K562 (cell line): Measurements from ENCODE around the gene NEK2. TPM values are rescaled to one million over a fixed set of nuclear protein-coding genes. Genes with fewer than 3 reads are reported as not detected.
"Not testable (repeated sequence)": the region's sequence is repeated elsewhere in the genome, so short reads cannot be mapped to it uniquely, and the experiment has no call there.

Source experiments
- ATAC-seq: fragments of 200-7000 bp; cut with Tn5 transposase; 3 replicates; pipeline ENCODE4 v1.9.1; 2020; ENCODE audit warnings: moderate library complexity
- BruUV-seq: library from RNA; stranded (reverse); fragments of 400-500 nt; replicated peaks from 2 replicates; lab custom pipeline; 2021; lab: Mats Ljungman, UMichigan
- CTCF ChIA-PET: fragments of 300-600 bp; formaldehyde crosslinking; extraction: SDS; loops from one replicate; lab custom pipeline; 2021; ENCODE audit warnings: low intra/inter-chr PET ratio; lab: Yijun Ruan, JAX
- POLR2A ChIA-PET: fragments of 300-600, 350-650 bp; sonication (Branson Sonifier 250); formaldehyde crosslinking; extraction: SDS; loops from one replicate; lab custom pipeline; 2021; ENCODE audit warnings: antibody characterized with exemption, inconsistent platforms; lab: Yijun Ruan, JAX
- DNase-seq, 4 experiments: peaks; one replicate each; pipeline versions ENCODE4 v3.0.0 to v3.0.0-alpha.2; 2011 to 2018; ENCODE audit warnings: low spot score in 3 of 4, mixed read lengths in 3 of 4; ENCODE audit errors: extremely low read depth in 1 of 4
- FAIRE-seq: peaks from 2 replicates; lab custom pipeline; 2011; peaks lifted over from hg19 to GRCh38; lab: Jason Lieb, UNC
- H2AFZ ChIP-seq: 2 replicates; pipeline ENCODE4 v1.6.0; 2011; ENCODE audit warnings: low read depth, low read length, control low read depth, inconsistent platforms
- H3K27ac ChIP-seq: fragments of 200-600 bp; 3 replicates; pipeline ENCODE4 v1.8.0; 2011; ENCODE audit warnings: low read depth, mild to moderate bottlenecking, control low read depth, inconsistent platforms, low read length, moderate library complexity, mixed read lengths; ENCODE audit errors: extremely low read depth
- H3K27me3 ChIP-seq, 2 experiments: fragments of 300-600 bp in 1 of 2; 2 replicates in 1 of 2; 3 replicates in 1 of 2; pipeline versions ENCODE4 v1.6.0 to v1.8.0; 2011; ENCODE audit warnings: inconsistent platforms in 2 of 2, low read length in 2 of 2, mild to moderate bottlenecking in 1 of 2, mixed read lengths in 1 of 2, moderate library complexity in 1 of 2; ENCODE audit not compliant: control insufficient read depth in 2 of 2, insufficient read depth in 2 of 2
- H3K36me3 ChIP-seq: fragments of 300-600 bp; 3 replicates; pipeline ENCODE4 v1.8.0; 2011; ENCODE audit warnings: mild to moderate bottlenecking, low read length, inconsistent platforms; ENCODE audit not compliant: control insufficient read depth, insufficient read depth
- H3K4me1 ChIP-seq, 2 experiments: fragments of 200-600 bp in 1 of 2; replicated peaks in 1 of 2; 2 replicates in 1 of 2; 3 replicates in 1 of 2; pipeline versions ENCODE4 v1.5.1 to v1.8.0; 2011; ENCODE audit warnings: inconsistent platforms in 2 of 2, low read length in 2 of 2, mild to moderate bottlenecking in 1 of 2, mixed read lengths in 1 of 2, moderate library complexity in 1 of 2; ENCODE audit not compliant: control insufficient read depth in 2 of 2, insufficient read depth in 2 of 2
- H3K4me2 ChIP-seq: 2 replicates; pipeline ENCODE4 v1.6.1; 2011; ENCODE audit warnings: low read length, control low read depth, inconsistent platforms, mixed read lengths; ENCODE audit not compliant: insufficient read depth
- H3K4me3 ChIP-seq: fragments of 200-600 bp; sonication (generic), shearing (Covaris generic); 2 replicates; pipeline ENCODE4 v1.5.1; 2016; ENCODE audit warnings: control low read depth, inconsistent platforms
- H3K79me2 ChIP-seq: fragments of 200-600 bp; 3 replicates; pipeline ENCODE4 v1.8.0; 2011; ENCODE audit warnings: low read length, inconsistent platforms; ENCODE audit not compliant: control insufficient read depth, insufficient read depth
- H3K9ac ChIP-seq, 2 experiments: 2 replicates each; pipeline versions ENCODE4 v1.6.0 to v1.6.1; 2011; ENCODE audit warnings: low read depth in 2 of 2, low read length in 2 of 2, control low read depth in 1 of 2, inconsistent platforms in 1 of 2, mild to moderate bottlenecking in 1 of 2, mixed read lengths in 1 of 2; ENCODE audit not compliant: insufficient read depth in 1 of 2
- H3K9me1 ChIP-seq: one replicate; pipeline ENCODE4 v1.6.0; 2011; ENCODE audit warnings: inconsistent platforms, mild to moderate bottlenecking, low read length, moderate library complexity; ENCODE audit not compliant: control insufficient read depth, insufficient read depth
- H3K9me3 ChIP-seq: replicated peaks from 2 replicates; pipeline ENCODE4 v1.5.1; 2011; ENCODE audit warnings: low read depth, low read length, inconsistent platforms; ENCODE audit not compliant: control insufficient read depth, insufficient read depth
- H4K20me1 ChIP-seq: replicated peaks from 2 replicates; pipeline ENCODE4 v1.6.1; 2011; ENCODE audit warnings: low read length, inconsistent platforms, mixed read lengths; ENCODE audit not compliant: control insufficient read depth, insufficient read depth
- ARID3A ChIP-seq: IDR thresholded peaks from 2 replicates; pipeline ENCODE4 v1.6.1; 2012; ENCODE audit warnings: low read depth, low read length, improper control_type of control experiment, borderline replicate concordance
- BCOR ChIP-seq: fragments of 450-650 bp; IDR thresholded peaks from 2 replicates; pipeline ENCODE4 v1.6.1; 2016
- BHLHE40 ChIP-seq: IDR thresholded peaks from 2 replicates; pipeline ENCODE4 v1.6.1; 2011; ENCODE audit warnings: low read length, improper control_type of control experiment
- FOXK1 ChIP-seq: sonication (generic); formaldehyde crosslinking; IDR thresholded peaks from 2 replicates; pipeline ENCODE4 v1.8.0; 2022; ENCODE audit warnings: missing genetic modification reagents, mild to moderate bottlenecking, borderline replicate concordance
- KDM5B ChIP-seq: fragments of 200-600 bp; sonication (generic); IDR thresholded peaks from 2 replicates; pipeline ENCODE4 v1.6.1; 2012; ENCODE audit warnings: low read depth, mild to moderate bottlenecking, moderate library complexity, low read length, control low read depth, inconsistent platforms; ENCODE audit not compliant: insufficient replicate concordance
- POLR2AphosphoS2 ChIP-seq: IDR thresholded peaks from 2 replicates; pipeline ENCODE4 v1.6.1; 2012; ENCODE audit warnings: low read length, improper control_type of control experiment
- SMAD2 ChIP-seq: fragments of 150-350 bp; IDR thresholded peaks from 2 replicates; pipeline ENCODE4 v1.6.1; 2014; ENCODE audit warnings: low read depth, mild to moderate bottlenecking, low read length
- SMC3 ChIP-seq: conservative IDR thresholded peaks from 2 replicates; pipeline ENCODE4 v1.6.1; 2011; ENCODE audit warnings: low read depth, low read length, improper control_type of control experiment; ENCODE audit not compliant: insufficient read depth
- ZNF146 ChIP-seq: IDR thresholded peaks from one replicate; pipeline ENCODE4 v1.6.1; 2018; ENCODE audit warnings: missing compliant biosample characterization; ENCODE audit not compliant: unreplicated experiment
- ZNF354B ChIP-seq: fragments of 250-450 bp; sonication (Bioruptor Pico); IDR thresholded peaks from 2 replicates; pipeline ENCODE4 v1.4.0; 2020
- WGBS: fragments of 100-300 bp; shearing (Covaris generic); methylation state at CpG from one replicate; pipeline ENCODE4 v1.1.6; 2016; ENCODE audit warnings: low coverage, mixed read lengths; ENCODE audit not compliant: insufficient coverage; ENCODE audit errors: missing lambda C conversion rate; 5-methylcytosine and 5-hydroxymethylcytosine counted together
- in situ Hi-C: fragments of 300-500 bp; cut with MboI; formaldehyde crosslinking; loops from 4 replicates; pipeline ENCODE4 v1.15.0; 2018; ENCODE audit warnings: inconsistent platforms, mixed read lengths
- intact Hi-C: fragments of 100-400 bp; cut with micrococcal nuclease; formaldehyde crosslinking; loops from 2 replicates; pipeline ENCODE4 v1.14.2; 2022
- polyA plus RNA-seq, 8 experiments: library from polyadenylated mRNA; depleted of rRNA in 4 of 8; stranded (reverse) in 5 of 8; unstranded in 3 of 8; fragments of >200 nt; fragmentation: Nextera tagmentation in 2 of 8; fragmentation: Illumina TruSeq in 1 of 8; extraction: Ambion mirVana in 2 of 8; extraction: Trizol in 1 of 8; gene quantifications; 2 replicates each; pipeline versions ENCODE4 v1.2.1 to v1.2.3, GENCODE V29; 2011 to 2014; ENCODE audit warnings: inconsistent platforms in 1 of 8, missing spikeins in 1 of 8
- total RNA-seq, 7 experiments: library from RNA; depleted of rRNA in 6 of 7; stranded (reverse); fragments of >200 nt in 6 of 7; fragmentation: Illumina TruSeq in 2 of 7; extraction: Trizol in 2 of 7; gene quantifications; 2 replicates each; pipeline versions ENCODE4 v1.2.1 to v1.2.3, GENCODE V29; 2011 to 2021; ENCODE audit warnings: low replicate concordance in 1 of 7
- TF ChIP-seq, protein P1 (sequence below): IDR thresholded peaks from 2 replicates; pipeline ENCODE4 v1.6.1; 2014; ENCODE audit warnings: antibody characterized with exemption

Gene NEK2
- total and polyA plus RNA-seq, 9 of the 15 experiments (the other 6 are each of a cell fraction or from before 2014, with no cell fraction given): 30.0 to 74.7 (median 66.4) TPM

GRCh38 chr1:211625866-211626265, 49.6 kb downstream of the NEK2 start:
- H3K27ac ChIP-seq, FAIRE-seq, H3K27me3 ChIP-seq, H3K9me3 ChIP-seq, ATAC-seq, H2AFZ ChIP-seq, H3K9me1 ChIP-seq, CTCF ChIA-PET, H3K4me3 ChIP-seq, H3K36me3 ChIP-seq, BruUV-seq, H3K9ac ChIP-seq, H3K4me2 ChIP-seq, POLR2A ChIA-PET, H3K79me2 ChIP-seq, DNase-seq, in situ Hi-C loops: not testable (repeated sequence)
- H3K4me1 ChIP-seq: peaks cover 21 to 23% of the 10 kb centered on the region in 2 experiments
- intact Hi-C loops: loop anchor here (1.0 kb wide), 2 partner anchors 49 to 111 kb away; no protein-coding TSS in a partner anchor
- WGBS: 93% methylated on average over 5 of the region's 7 CpGs
- peak; percentile 47; the same call in 1 of the 2 replicates for TF ChIP-seq BCOR
- TF ChIP-seq ZNF146: peak; percentile 64
- TF ChIP-seq, all 486 proteins: peak for 2; not testable (repeated sequence) for 484
- not testable (repeated sequence) for H4K20me1 ChIP-seq

- Histone ChIP-seq H2AFZ (0 out of 2 replicates have a peak overlapping the region, but pooled peaks have one; percentile 5), H3K4me2 (no peak overlapping the region), H3K9me3 (no peaks in the 10 kb centered on the region), H3K4me1 (peaks cover 14 to 21% of the 10 kb centered on the region in 2 experiments; a peak in 4 of 5 replicates), H4K20me1 (no peaks in the 10 kb centered on the region), H3K9me1 (no peaks in the 10 kb centered on the region), H3K27ac (no peak overlapping the region), H3K79me2 (no peaks in the 10 kb centered on the region), H3K27me3 (no peaks in the 10 kb centered on the region), H3K9ac (no peak overlapping the region), H3K36me3 (no peaks in the 10 kb centered on the region), H3K4me3 (no peak overlapping the region)
- DNase-seq: peak in 3 of 4 experiments; percentile 48 to 68 (median 63)
- intact Hi-C loops: loop anchor here (1.0 kb wide), 2 partner anchors 48 to 110 kb away; no protein-coding TSS in a partner anchor
- in situ Hi-C loops: no loop called here
- 69% methylated on average over 2 of the region's 2 CpGs for WGBS
- BruUV-seq: no TSS peak
- peak; percentile 51 for FAIRE-seq
- ChIA-PET CTCF (interaction anchor here (0.6 kb wide), 1 partner anchor 1853 kb away, joined by 4 read pairs; no protein-coding TSS in a partner anchor), POLR2A (interaction anchor here (0.5 to 1.0 kb wide), 4 partner anchors 13 to 881 kb away, joined by 3 read pairs; no protein-coding TSS in a partner anchor)
- peak; percentile 77 for ATAC-seq
- TF ChIP-seq KDM5B (no peak), POLR2AphosphoS2 (no peak), ARID3A (no peak), FOXK1 (no peak), BHLHE40 (0 out of 2 replicates have a peak, but pooled peaks have one; percentile 10), ZNF354B (CRISPR knock-in tag) (no peak), SMC3 (0 out of 2 replicates have a peak, but pooled peaks have one; percentile 29), SMAD2 (no peak)
- TF ChIP-seq, protein P1, sequence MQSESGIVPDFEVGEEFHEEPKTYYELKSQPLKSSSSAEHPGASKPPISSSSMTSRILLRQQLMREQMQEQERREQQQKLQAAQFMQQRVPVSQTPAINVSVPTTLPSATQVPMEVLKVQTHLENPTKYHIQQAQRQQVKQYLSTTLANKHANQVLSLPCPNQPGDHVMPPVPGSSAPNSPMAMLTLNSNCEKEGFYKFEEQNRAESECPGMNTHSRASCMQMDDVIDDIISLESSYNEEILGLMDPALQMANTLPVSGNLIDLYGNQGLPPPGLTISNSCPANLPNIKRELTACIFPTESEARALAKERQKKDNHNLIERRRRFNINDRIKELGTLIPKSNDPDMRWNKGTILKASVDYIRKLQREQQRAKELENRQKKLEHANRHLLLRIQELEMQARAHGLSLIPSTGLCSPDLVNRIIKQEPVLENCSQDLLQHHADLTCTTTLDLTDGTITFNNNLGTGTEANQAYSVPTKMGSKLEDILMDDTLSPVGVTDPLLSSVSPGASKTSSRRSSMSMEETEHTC: no peak
Measured at GRCh38 chr1:211625040-211625439, 50.4 kb downstream of the NEK2 start.
